Smooth muscle cell (in vitro differentiated cells): Measurements from ENCODE around the gene POLR2F. TPM values are rescaled to one million over a fixed set of nuclear protein-coding genes. Genes with fewer than 3 reads are reported as not detected.

ENCODE experiments used
- DNase-seq: peaks from one replicate; lab custom pipeline; 2025; ENCODE audit not compliant: unreplicated experiment; lab: John Stamatoyannopoulos, UW
- H2AFZ ChIP-seq: fragments of 200-600 bp; sonication (generic); 2 replicates; pipeline ENCODE4 v1.6.0; 2016; ENCODE audit warnings: antibody characterized with exemption, low read depth, mild to moderate bottlenecking
- H3F3A ChIP-seq: fragments of 200-600 bp; sonication (generic); 2 replicates; pipeline ENCODE4 v1.6.0; 2017; ENCODE audit warnings: antibody characterized with exemption, low read depth
- H3K27ac ChIP-seq: fragments of 200-600 bp; sonication (generic); 2 replicates; pipeline ENCODE4 v1.5.1; 2016; ENCODE audit warnings: low read depth, mild to moderate bottlenecking
- H3K27me3 ChIP-seq: fragments of 200-600 bp; sonication (generic); 2 replicates; pipeline ENCODE4 v1.6.1; 2016; ENCODE audit warnings: low read depth, mild to moderate bottlenecking
- H3K36me3 ChIP-seq: fragments of 200-600 bp; sonication (generic); 2 replicates; pipeline ENCODE4 v1.5.1; 2016; ENCODE audit warnings: low read depth
- H3K4me1 ChIP-seq: fragments of 200-600 bp; sonication (generic); 2 replicates; pipeline ENCODE4 v1.5.1; 2016; ENCODE audit warnings: low read depth
- H3K4me2 ChIP-seq: fragments of 200-600 bp; sonication (generic); 2 replicates; pipeline ENCODE4 v1.6.0; 2016; ENCODE audit warnings: mild to moderate bottlenecking
- H3K4me3 ChIP-seq: fragments of 200-600 bp; sonication (generic); 2 replicates; pipeline ENCODE4 v1.5.1; 2016; ENCODE audit warnings: mild to moderate bottlenecking
- H3K79me2 ChIP-seq: fragments of 200-600 bp; sonication (generic); 2 replicates; pipeline ENCODE4 v1.6.0; 2016; ENCODE audit warnings: low read depth, mild to moderate bottlenecking
- H3K9ac ChIP-seq: fragments of 200-600 bp; sonication (generic); 2 replicates; pipeline ENCODE4 v1.6.0; 2016; ENCODE audit warnings: low read depth
- H3K9me3 ChIP-seq: fragments of 200-600 bp; sonication (generic); replicated peaks from 2 replicates; pipeline ENCODE4 v1.5.1; 2016; ENCODE audit warnings: low read depth
- H4K20me1 ChIP-seq: fragments of 200-600 bp; sonication (generic); 2 replicates; pipeline ENCODE4 v1.6.0; 2016; ENCODE audit warnings: low read depth
- WGBS: methylation state at CpG from one replicate; pipeline ENCODE4 v1.1.7; 2016; ENCODE audit warnings: low lambda C conversion rate; 5-methylcytosine and 5-hydroxymethylcytosine counted together
- polyA plus RNA-seq: library from polyadenylated mRNA; unstranded; fragments of >200 nt; fragmentation: Nextera tagmentation; extraction: Ambion mirVana; gene quantifications from 2 replicates; pipeline ENCODE4 v1.2.1, GENCODE V29; 2016
- total RNA-seq: library from RNA; depleted of rRNA; stranded (reverse); fragments of >200 nt; gene quantifications from 2 replicates; pipeline ENCODE4 v1.2.3, GENCODE V29; 2014
- TF ChIP-seq, protein P1 (sequence below): fragments of 200-600 bp; sonication (generic); IDR thresholded peaks from 2 replicates; pipeline ENCODE4 v1.5.1; 2017; ENCODE audit warnings: borderline replicate concordance, mild to moderate bottlenecking, antibody characterized with exemption; ENCODE audit not compliant: insufficient read depth, poor library complexity, severe bottlenecking

POLR2F gene
- total RNA-seq (29.0 and 52.2 TPM in 2 replicates), polyA plus RNA-seq (138 and 141 TPM in 2 replicates)

DNA sequence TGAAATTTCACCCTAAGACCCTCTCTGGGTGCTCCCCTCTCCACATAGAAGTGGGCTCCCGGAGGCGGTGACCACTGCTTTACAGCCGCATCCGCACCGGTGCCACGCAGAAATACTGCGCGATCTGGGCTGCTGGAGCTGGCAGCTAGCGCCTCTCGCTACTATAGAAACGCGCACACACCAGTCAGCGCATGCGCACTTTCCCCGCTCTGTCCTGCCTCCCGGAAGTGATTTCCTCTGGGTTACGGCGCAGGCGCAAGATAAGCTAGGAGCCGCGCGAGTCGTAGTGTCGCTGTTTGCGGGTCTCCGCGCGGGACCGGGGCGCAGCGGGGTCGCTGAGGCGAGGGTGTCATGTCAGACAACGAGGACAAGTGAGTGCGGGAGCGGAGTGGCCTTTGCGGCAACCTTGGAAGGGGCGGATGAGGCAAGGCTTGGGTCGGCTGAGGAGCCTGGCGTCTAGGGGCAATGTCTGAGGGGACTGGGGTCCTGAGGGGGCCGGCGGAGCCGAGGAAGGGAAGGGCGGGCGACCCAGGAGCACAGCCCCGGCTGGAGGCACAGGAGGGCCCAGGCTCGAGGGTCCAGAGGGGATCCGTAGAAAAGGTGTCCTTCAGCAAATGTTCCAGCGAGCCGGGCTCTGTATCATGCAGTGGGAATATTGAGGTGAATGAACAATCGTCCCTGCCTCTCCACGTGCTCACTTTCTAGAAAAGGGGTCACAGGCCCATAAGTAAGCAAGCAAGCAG is at the start of gene POLR2F, which contains the start of gene C22orf23:
TSS of gene POLR2F (plus strand) at position 263 of the 743 bp plus-strand sequence. CDS start at position 352, 89 bp downstream.
TSS of gene C22orf23 (minus strand) at position 165 of the 743 bp plus-strand sequence. CDS start 452 bp downstream, outside the sequence.
- TF ChIP-seq, protein P1, sequence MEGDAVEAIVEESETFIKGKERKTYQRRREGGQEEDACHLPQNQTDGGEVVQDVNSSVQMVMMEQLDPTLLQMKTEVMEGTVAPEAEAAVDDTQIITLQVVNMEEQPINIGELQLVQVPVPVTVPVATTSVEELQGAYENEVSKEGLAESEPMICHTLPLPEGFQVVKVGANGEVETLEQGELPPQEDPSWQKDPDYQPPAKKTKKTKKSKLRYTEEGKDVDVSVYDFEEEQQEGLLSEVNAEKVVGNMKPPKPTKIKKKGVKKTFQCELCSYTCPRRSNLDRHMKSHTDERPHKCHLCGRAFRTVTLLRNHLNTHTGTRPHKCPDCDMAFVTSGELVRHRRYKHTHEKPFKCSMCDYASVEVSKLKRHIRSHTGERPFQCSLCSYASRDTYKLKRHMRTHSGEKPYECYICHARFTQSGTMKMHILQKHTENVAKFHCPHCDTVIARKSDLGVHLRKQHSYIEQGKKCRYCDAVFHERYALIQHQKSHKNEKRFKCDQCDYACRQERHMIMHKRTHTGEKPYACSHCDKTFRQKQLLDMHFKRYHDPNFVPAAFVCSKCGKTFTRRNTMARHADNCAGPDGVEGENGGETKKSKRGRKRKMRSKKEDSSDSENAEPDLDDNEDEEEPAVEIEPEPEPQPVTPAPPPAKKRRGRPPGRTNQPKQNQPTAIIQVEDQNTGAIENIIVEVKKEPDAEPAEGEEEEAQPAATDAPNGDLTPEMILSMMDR = no peak
- H2AFZ ChIP-seq = peak within 1 kb of the TSS; percentile 88
- no peaks in the 10 kb centered on the region for H3K9me3 ChIP-seq
- H3K79me2 ChIP-seq = peaks cover 24% of the 10 kb centered on the region
- peak within 1 kb of the TSS; percentile 92 for H3K9ac ChIP-seq
- H3K27me3 ChIP-seq = no peaks in the 10 kb centered on the region
- H3K36me3 ChIP-seq = no peaks in the 10 kb centered on the region
- no peaks in the 10 kb centered on the region for H4K20me1 ChIP-seq
- peak within 1 kb of the TSS; percentile 98 for H3K4me2 ChIP-seq
- WGBS = under 1% methylated on average over 45 of the region's 52 CpGs
- peak within 1 kb of the TSS; percentile 89 for H3K4me3 ChIP-seq
- peak; percentile 86 for DNase-seq
- no peaks in the 10 kb centered on the region for H3F3A ChIP-seq
- peak within 1 kb of the TSS; percentile 60 for H3K27ac ChIP-seq
- peaks cover 9% of the 10 kb centered on the region for H3K4me1 ChIP-seq

DNA sequence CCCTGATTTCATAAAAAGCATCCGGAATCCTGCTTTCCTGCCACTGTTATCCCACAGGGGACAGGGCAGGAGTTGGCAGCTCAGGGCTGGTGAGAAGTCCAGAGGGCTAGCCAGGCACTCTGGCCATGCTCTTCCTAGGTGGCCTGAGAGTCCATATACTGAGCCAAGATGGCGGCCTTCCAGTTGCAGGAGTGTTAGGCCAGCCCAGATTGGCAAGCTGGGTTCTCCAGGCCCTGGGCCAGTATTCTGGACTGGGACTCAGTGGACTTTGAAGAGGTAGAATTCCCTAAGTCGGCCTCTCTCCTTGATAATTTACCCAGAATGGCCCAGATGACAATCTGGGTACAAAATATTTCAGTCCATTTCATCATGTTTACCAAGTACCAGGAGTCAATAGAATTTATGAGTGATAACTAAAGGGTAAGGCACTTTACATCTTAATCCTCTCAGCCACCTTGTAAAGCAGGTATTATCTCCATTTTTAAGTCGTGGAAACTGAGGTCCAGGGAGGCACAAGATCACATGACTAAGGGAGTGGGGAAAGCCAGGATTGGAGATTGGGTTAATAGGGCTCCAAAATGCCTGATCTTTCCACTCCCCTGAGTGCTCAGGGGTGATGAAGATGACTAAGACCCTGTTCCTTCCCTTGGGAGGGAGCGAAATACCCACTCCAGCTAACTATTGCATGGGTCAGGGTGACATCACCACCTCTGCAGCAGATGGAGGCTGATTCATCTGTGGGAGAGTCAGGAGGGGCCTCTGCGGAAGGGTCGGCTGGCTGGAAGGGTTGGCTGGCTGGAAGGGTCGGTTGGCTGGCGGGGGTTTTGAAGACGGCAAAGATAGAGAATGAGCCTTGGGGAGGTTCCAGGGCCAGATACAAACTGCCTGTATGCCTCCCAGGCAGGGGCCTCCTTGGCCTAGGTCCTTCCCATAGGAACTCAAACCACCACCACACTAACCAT is 48.6 kb upstream of the POLR2F start:
- Histone ChIP-seq H3K27ac (peak overlapping the region; percentile 96), H3K4me2 (peak overlapping the region; percentile 82), H3K9me3 (no peaks in the 10 kb centered on the region), H3F3A (peaks cover 8% of the 10 kb centered on the region), H3K36me3 (no peaks in the 10 kb centered on the region), H2AFZ (no peak overlapping the region), H3K4me3 (peak overlapping the region; percentile 51), H3K79me2 (peaks cover 32% of the 10 kb centered on the region), H4K20me1 (peaks cover 24% of the 10 kb centered on the region), H3K9ac (peak overlapping the region; percentile 74), H3K4me1 (peaks cover 4% of the 10 kb centered on the region), H3K27me3 (no peaks in the 10 kb centered on the region)
- 34% methylated on average over 10 of the region's 10 CpGs for WGBS
- TF ChIP-seq, protein P1 = no peak
- peak; percentile 63 for DNase-seq

DNA sequence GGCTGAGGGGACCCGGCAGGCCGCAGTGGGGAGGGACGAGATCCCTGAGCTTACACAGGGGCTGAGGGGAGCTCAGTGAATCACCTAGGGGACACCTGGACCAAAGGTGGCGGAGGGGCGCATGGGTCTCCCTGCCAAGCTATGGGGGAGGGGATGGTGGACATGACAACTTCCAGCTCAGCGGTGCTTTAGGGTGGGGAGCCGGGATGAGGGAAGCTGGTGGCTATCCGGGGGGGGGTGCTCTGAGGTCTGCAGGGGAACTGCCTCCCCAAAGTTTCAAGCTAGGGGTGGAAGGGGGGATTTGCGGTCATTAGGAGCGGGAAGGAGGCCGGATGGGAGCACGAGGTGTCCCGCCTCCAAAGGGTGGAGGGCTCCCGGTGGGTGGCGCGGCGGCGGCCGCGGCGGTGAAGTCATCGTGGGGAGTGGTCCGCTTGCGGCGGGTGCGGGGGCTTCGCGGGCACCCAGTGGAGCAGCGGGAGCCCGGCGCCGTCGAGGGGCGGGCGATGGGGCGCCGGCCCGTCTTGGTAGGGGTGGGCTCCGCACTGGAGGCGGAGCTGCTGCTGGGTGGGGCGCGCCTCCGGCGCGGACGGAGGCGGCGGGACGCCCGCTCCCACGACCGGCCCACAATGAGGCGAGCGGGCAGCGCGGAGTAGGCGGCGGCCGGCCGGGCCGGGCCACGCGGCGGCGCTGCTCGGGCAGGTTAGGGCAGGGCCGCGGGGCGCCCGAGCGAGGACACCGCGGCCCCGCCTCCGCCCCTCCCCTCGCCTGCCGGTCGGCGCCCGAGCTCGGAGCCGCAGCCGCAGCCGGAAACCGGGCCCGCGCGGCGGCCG is 47.8 kb upstream of the POLR2F start, which contains the start of gene MICALL1:
TSS of gene MICALL1 (plus strand) at position 764 of the 830 bp plus-strand sequence. CDS start 126 bp downstream, outside the sequence.
- Histone ChIP-seq H3K27ac (peak within 1 kb of the TSS; percentile 96), H4K20me1 (peaks cover 33% of the 10 kb centered on the region), H3K79me2 (peaks cover 36% of the 10 kb centered on the region), H3K9ac (peak within 1 kb of the TSS; percentile 76), H3K36me3 (no peaks in the 10 kb centered on the region), H3K4me1 (peaks cover 8% of the 10 kb centered on the region), H3K27me3 (no peaks in the 10 kb centered on the region), H3K4me2 (peak within 1 kb of the TSS; percentile 93), H3K9me3 (no peaks in the 10 kb centered on the region), H3F3A (peaks cover 8% of the 10 kb centered on the region), H3K4me3 (peak within 1 kb of the TSS; percentile 62), H2AFZ (no peak within 1 kb of the TSS)
- peak; percentile 44 for DNase-seq
- TF ChIP-seq, protein P1 = no peak
- WGBS = 30% methylated on average over 8 of the region's 90 CpGs
